ENCODE results near the gene ISLR2. TPM values are rescaled to one million over a fixed set of nuclear protein-coding genes. Genes with fewer than 3 reads are reported as not detected.

Gene ISLR2
- total RNA-seq, 1 donor from 2014 or later = 1.0 TPM

DNA sequence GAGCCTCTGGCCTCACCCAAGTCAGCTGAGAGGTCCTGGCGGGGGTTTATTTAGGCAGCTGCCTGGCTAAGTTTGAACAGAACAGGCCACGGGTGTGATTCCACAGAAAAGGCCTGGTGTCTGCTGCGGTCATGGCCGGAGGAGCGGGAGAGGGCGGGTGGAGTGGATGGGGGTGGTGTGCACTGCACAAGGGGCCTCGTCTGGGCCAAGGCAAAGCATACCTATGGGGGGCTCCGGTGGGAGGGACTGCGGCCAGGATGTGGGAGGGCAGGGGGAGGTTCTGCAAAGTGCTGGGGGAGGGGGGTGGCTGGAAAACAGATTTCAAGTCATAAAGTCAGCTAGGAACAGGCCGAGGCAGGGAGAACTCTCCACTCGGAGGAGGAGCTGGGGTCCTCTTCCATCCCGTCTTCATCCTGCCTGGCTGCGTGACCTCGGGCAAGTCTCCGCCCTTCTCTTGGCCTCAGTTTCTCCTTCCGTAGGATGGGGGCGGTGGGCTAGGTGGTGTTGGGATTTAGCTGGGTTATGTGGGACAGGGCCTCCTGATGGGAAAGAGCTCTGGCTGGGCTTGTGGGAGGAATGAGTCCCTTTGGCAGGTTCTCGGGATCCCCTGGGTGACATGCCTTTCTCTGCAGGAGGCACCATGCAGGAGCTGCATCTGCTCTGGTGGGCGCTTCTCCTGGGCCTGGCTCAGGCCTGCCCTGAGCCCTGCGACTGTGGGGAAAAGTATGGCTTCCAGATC is 44.0 kb downstream of the ISLR2 start:
- no peak for TF ChIP-seq CTCF (IDR thresholded peaks at IDR 0.05; ENCODE audit: insufficient read depth, low read length, poor library complexity, severe bottlenecking)
- no peak for DNase-seq (ENCODE audit: low read depth)
- H3K4me3 ChIP-seq (ENCODE audit: low read depth, low read length) = no peak overlapping the region
- H3K27me3 ChIP-seq (ENCODE audit: control insufficient read depth, insufficient read depth, low read length) = peaks cover 5% of the 10 kb centered on the region
- no peaks in the 10 kb centered on the region for H3K36me3 ChIP-seq (ENCODE audit: control insufficient read depth, insufficient read depth, low read length)

- H3K4me3 ChIP-seq (ENCODE audit: low read depth, low read length) = no peak overlapping the region
Measured at GRCh38 chr15:74174958-74175253, 44.5 kb downstream of the ISLR2 start.

GRCh38 chr15:74175271-74176191 is 45.1 kb downstream of the ISLR2 start:
- TF ChIP-seq CTCF (IDR thresholded peaks at IDR 0.05; ENCODE audit: insufficient read depth, low read length, poor library complexity, severe bottlenecking) = no peak
- no peak overlapping the region for H3K4me3 ChIP-seq (ENCODE audit: low read depth, low read length)
- no peak for DNase-seq (ENCODE audit: low read depth)
- H3K36me3 ChIP-seq (ENCODE audit: control insufficient read depth, insufficient read depth, low read length) = no peaks in the 10 kb centered on the region
- peaks cover 3% of the 10 kb centered on the region for H3K27me3 ChIP-seq (ENCODE audit: control insufficient read depth, insufficient read depth, low read length)

More at GRCh38 chr15:74174958-74175253, 44.5 kb downstream of the ISLR2 start:
- H3K27me3 ChIP-seq (ENCODE audit: control insufficient read depth, insufficient read depth, low read length) = peaks cover 3% of the 10 kb centered on the region
- no peaks in the 10 kb centered on the region for H3K36me3 ChIP-seq (ENCODE audit: control insufficient read depth, insufficient read depth, low read length)
- no peak for DNase-seq (ENCODE audit: low read depth)
- TF ChIP-seq CTCF (IDR thresholded peaks at IDR 0.05; ENCODE audit: insufficient read depth, low read length, poor library complexity, severe bottlenecking) = no peak

GRCh38 chr15:74176262-74177214 is 46.2 kb downstream of the ISLR2 start:
- DNase-seq (ENCODE audit: low read depth) = no peak
- H3K27me3 ChIP-seq (ENCODE audit: control insufficient read depth, insufficient read depth, low read length) = no peaks in the 10 kb centered on the region
- no peak overlapping the region for H3K4me3 ChIP-seq (ENCODE audit: low read depth, low read length)
- no peaks in the 10 kb centered on the region for H3K36me3 ChIP-seq (ENCODE audit: control insufficient read depth, insufficient read depth, low read length)
- no peak for TF ChIP-seq CTCF (IDR thresholded peaks at IDR 0.05; ENCODE audit: insufficient read depth, low read length, poor library complexity, severe bottlenecking)

DNA sequence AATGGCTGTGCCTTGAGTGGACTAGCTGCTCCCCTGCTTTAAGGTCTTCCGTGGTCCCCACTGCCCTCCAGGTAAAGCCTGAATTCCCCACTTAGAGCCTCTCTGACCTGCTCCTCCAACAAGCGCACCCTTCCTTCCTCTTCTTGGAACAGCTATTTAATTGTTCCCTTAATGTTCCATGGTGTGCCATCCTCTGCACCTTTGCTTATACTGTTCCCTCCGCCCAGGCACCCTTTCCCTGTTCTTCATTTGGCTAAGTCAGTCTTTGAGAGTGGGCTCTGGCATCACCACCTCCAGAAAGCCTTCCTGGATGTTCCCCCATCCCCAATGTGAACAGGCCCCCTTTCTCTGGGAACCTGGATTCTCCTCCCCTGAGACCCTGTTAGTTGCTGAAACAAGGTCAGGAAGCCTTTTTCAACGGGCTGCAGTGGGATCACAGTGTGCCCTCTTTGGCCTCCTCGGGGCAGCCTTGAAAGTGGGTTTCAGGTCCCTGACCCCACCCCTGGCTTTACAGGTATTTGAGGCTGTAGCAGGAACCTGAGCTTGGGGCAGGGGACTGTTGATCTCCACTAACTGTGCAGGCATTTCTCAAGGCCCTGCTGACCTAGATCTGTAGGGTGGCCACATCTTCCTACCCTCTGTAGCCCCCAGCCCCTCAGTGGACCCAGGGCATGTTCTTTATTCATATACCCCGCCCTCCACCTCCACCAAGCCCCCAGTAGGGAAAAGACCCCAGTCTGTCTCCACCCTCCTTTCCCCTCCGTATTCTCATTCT is 48.1 kb downstream of the ISLR2 start:
- Histone ChIP-seq H3K27me3 (ENCODE audit: control insufficient read depth, insufficient read depth, low read length) (no peaks in the 10 kb centered on the region), H3K4me3 (ENCODE audit: low read depth, low read length) (no peak overlapping the region), H3K36me3 (ENCODE audit: control insufficient read depth, insufficient read depth, low read length) (no peaks in the 10 kb centered on the region)
- TF ChIP-seq CTCF (IDR thresholded peaks at IDR 0.05; ENCODE audit: insufficient read depth, low read length, poor library complexity, severe bottlenecking) = no peak
- no peak for DNase-seq (ENCODE audit: low read depth)
